ENCODE results near the gene SSR1. TPM values are rescaled to one million over a fixed set of nuclear protein-coding genes. Genes with fewer than 3 reads are reported as not detected.

The SSR1 gene
- total RNA-seq, 2 experiments from 2014 or later, result 31.6 to 138 TPM

GRCh38 chr6:7283676-7284075, 29.3 kb downstream of the SSR1 start:
- Histone ChIP-seq H3K36me3 (ENCODE audit: insufficient read depth, low read length) (peaks cover 52% of the 10 kb centered on the region), H2AFZ (ENCODE audit: low read length) (no peak overlapping the region), H3K9me3 (ENCODE audit: low read length) (no peaks in the 10 kb centered on the region), H3K4me1 (ENCODE audit: insufficient read depth, low read length, poor library complexity, severe bottlenecking) (peaks cover 4% of the 10 kb centered on the region), H3K4me3 (ENCODE audit: low read depth, low read length, poor library complexity, severe bottlenecking) (no peak overlapping the region), H4K20me1 (ENCODE audit: insufficient read depth, low read length) (no peaks in the 10 kb centered on the region), H3K4me2 (ENCODE audit: low read length) (no peak overlapping the region), H3K27ac (ENCODE audit: low read depth, low read length, poor library complexity, severe bottlenecking) (no peak overlapping the region), H3K9me2 (ENCODE audit: insufficient read depth, low read length) (no peaks in the 10 kb centered on the region), H3K79me2 (ENCODE audit: insufficient read depth, low read depth, low read length) (no peaks in the 10 kb centered on the region)
- CTCF ChIA-PET (ENCODE audit: unreplicated experiment), result no interaction called here
- BruUV-seq (replicated peaks), result no TSS peak
- intact Hi-C loops (cut with micrococcal nuclease; ENCODE audit: unreplicated experiment), result no loop called here
- POLR2A ChIA-PET, result interaction anchor here (0.7 to 1.0 kb wide), 2 partner anchors 9 kb away, joined by 3 to 4 read pairs; no protein-coding TSS in a partner anchor
- TF ChIP-seq EZH2phosphoT487 (IDR thresholded peaks at IDR 0.05; ENCODE audit: borderline replicate concordance, low read depth, low read length), result no peak
- no peak for TF ChIP-seq CTCF (conservative IDR thresholded peaks at IDR 0.05; ENCODE audit: low read length)
- DNase-seq (ENCODE audit: low spot score), result no peak

- CTCF ChIA-PET (ENCODE audit: unreplicated experiment), result interaction anchor here (0.5 kb wide), 1 partner anchor 62 kb away, joined by 4 read pairs; no protein-coding TSS in a partner anchor
- BruUV-seq (replicated peaks), result no TSS peak
- H3K9me2 ChIP-seq (ENCODE audit: insufficient read depth, low read length), result no peaks in the 10 kb centered on the region
These were observed 30.7 kb downstream of the SSR1 start for GRCh38 chr6:7282097-7282906.

More at GRCh38 chr6:7282097-7282906, 30.7 kb downstream of the SSR1 start:
- no peak for TF ChIP-seq CTCF (conservative IDR thresholded peaks at IDR 0.05; ENCODE audit: low read length)
- POLR2A ChIA-PET, result interaction anchor here (0.6 to 1.3 kb wide), 2 partner anchors 10 to 23 kb away, joined by 3 read pairs; no protein-coding TSS in a partner anchor
- Histone ChIP-seq H4K20me1 (ENCODE audit: insufficient read depth, low read length) (no peaks in the 10 kb centered on the region), H3K36me3 (ENCODE audit: insufficient read depth, low read length) (peaks cover 38% of the 10 kb centered on the region), H3K4me3 (ENCODE audit: low read depth, low read length, poor library complexity, severe bottlenecking) (no peak overlapping the region), H3K4me1 (ENCODE audit: insufficient read depth, low read length, poor library complexity, severe bottlenecking) (peaks cover 18% of the 10 kb centered on the region), H3K9me3 (ENCODE audit: low read length) (no peaks in the 10 kb centered on the region), H3K79me2 (ENCODE audit: insufficient read depth, low read depth, low read length) (no peaks in the 10 kb centered on the region), H3K27ac (ENCODE audit: low read depth, low read length, poor library complexity, severe bottlenecking) (no peak overlapping the region), H2AFZ (ENCODE audit: low read length) (no peak overlapping the region), H3K4me2 (ENCODE audit: low read length) (no peak overlapping the region)
- intact Hi-C loops (cut with micrococcal nuclease; ENCODE audit: unreplicated experiment), result no loop called here
- DNase-seq (ENCODE audit: low spot score), result no peak

Data from OCI-LY7 (cell line).